Measurements from ENCODE around the gene HDAC8.

DNA sequence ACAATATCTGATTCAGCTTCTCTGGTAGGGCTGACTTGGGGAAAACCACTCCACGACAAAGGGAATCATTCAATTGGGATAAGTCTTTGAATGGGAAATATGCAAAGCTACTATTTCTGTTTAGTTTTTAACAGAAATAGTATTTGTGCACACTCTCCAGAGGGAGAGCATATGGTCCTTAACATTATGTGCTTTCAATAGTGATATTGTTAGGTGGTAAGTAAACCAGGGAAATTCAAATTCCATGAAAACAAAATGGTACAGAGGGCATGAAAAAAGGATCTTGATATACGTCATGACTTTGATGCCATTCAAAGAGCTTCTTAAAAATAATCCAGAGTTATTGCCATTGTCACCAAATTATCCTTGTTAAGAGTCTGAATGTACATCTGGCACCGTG is 219.9 kb downstream of the HDAC8 start:
- TF ChIP-seq TOE1 (IDR thresholded peaks at IDR 0.05; ENCODE audit: borderline replicate concordance) (no peak), TOE1 (CRISPR knock-in tag; IDR thresholded peaks at IDR 0.05; ENCODE audit: borderline replicate concordance, low read depth) (no peak), REST (IDR thresholded peaks at IDR 0.05; ENCODE audit: borderline replicate concordance) (no peak), REST (CRISPR knock-in tag; IDR thresholded peaks at IDR 0.05; ENCODE audit: low read depth) (no peak), NR2C2 (CRISPR knock-in tag; IDR thresholded peaks at IDR 0.05) (no peak), NR2C2 (tag; IDR thresholded peaks at IDR 0.05) (no peak), MAFK (IDR thresholded peaks at IDR 0.05; ENCODE audit: low read length) (no peak)
